Smooth muscle cell (in vitro differentiated cells): ENCODE data around the gene POMGNT1. TPM values are rescaled to one million over a fixed set of nuclear protein-coding genes. Genes with fewer than 3 reads are reported as not detected.

Experiments used
- DNase-seq: peaks from one replicate; lab custom pipeline; 2025; ENCODE audit not compliant: unreplicated experiment; lab: John Stamatoyannopoulos, UW
- H2AFZ ChIP-seq: fragments of 200-600 bp; sonication (generic); 2 replicates; pipeline ENCODE4 v1.6.0; 2016; ENCODE audit warnings: antibody characterized with exemption, low read depth, mild to moderate bottlenecking
- H3F3A ChIP-seq: fragments of 200-600 bp; sonication (generic); 2 replicates; pipeline ENCODE4 v1.6.0; 2017; ENCODE audit warnings: antibody characterized with exemption, low read depth
- H3K27ac ChIP-seq: fragments of 200-600 bp; sonication (generic); 2 replicates; pipeline ENCODE4 v1.5.1; 2016; ENCODE audit warnings: low read depth, mild to moderate bottlenecking
- H3K27me3 ChIP-seq: fragments of 200-600 bp; sonication (generic); 2 replicates; pipeline ENCODE4 v1.6.1; 2016; ENCODE audit warnings: low read depth, mild to moderate bottlenecking
- H3K36me3 ChIP-seq: fragments of 200-600 bp; sonication (generic); 2 replicates; pipeline ENCODE4 v1.5.1; 2016; ENCODE audit warnings: low read depth
- H3K4me1 ChIP-seq: fragments of 200-600 bp; sonication (generic); 2 replicates; pipeline ENCODE4 v1.5.1; 2016; ENCODE audit warnings: low read depth
- H3K4me2 ChIP-seq: fragments of 200-600 bp; sonication (generic); 2 replicates; pipeline ENCODE4 v1.6.0; 2016; ENCODE audit warnings: mild to moderate bottlenecking
- H3K4me3 ChIP-seq: fragments of 200-600 bp; sonication (generic); 2 replicates; pipeline ENCODE4 v1.5.1; 2016; ENCODE audit warnings: mild to moderate bottlenecking
- H3K79me2 ChIP-seq: fragments of 200-600 bp; sonication (generic); 2 replicates; pipeline ENCODE4 v1.6.0; 2016; ENCODE audit warnings: low read depth, mild to moderate bottlenecking
- H3K9ac ChIP-seq: fragments of 200-600 bp; sonication (generic); 2 replicates; pipeline ENCODE4 v1.6.0; 2016; ENCODE audit warnings: low read depth
- H3K9me3 ChIP-seq: fragments of 200-600 bp; sonication (generic); replicated peaks from 2 replicates; pipeline ENCODE4 v1.5.1; 2016; ENCODE audit warnings: low read depth
- H4K20me1 ChIP-seq: fragments of 200-600 bp; sonication (generic); 2 replicates; pipeline ENCODE4 v1.6.0; 2016; ENCODE audit warnings: low read depth
- WGBS: methylation state at CpG from one replicate; pipeline ENCODE4 v1.1.7; 2016; ENCODE audit warnings: low lambda C conversion rate; 5-methylcytosine and 5-hydroxymethylcytosine counted together
- polyA plus RNA-seq: library from polyadenylated mRNA; unstranded; fragments of >200 nt; fragmentation: Nextera tagmentation; extraction: Ambion mirVana; gene quantifications from 2 replicates; pipeline ENCODE4 v1.2.1, GENCODE V29; 2016
- total RNA-seq: library from RNA; depleted of rRNA; stranded (reverse); fragments of >200 nt; gene quantifications from 2 replicates; pipeline ENCODE4 v1.2.3, GENCODE V29; 2014
- TF ChIP-seq, protein P1 (sequence below): fragments of 200-600 bp; sonication (generic); IDR thresholded peaks from 2 replicates; pipeline ENCODE4 v1.5.1; 2017; ENCODE audit warnings: borderline replicate concordance, mild to moderate bottlenecking, antibody characterized with exemption; ENCODE audit not compliant: insufficient read depth, poor library complexity, severe bottlenecking

POMGNT1 gene
- total and polyA plus RNA-seq, 2 experiments from 2014 or later: 39.4 to 72.4 TPM

DNA sequence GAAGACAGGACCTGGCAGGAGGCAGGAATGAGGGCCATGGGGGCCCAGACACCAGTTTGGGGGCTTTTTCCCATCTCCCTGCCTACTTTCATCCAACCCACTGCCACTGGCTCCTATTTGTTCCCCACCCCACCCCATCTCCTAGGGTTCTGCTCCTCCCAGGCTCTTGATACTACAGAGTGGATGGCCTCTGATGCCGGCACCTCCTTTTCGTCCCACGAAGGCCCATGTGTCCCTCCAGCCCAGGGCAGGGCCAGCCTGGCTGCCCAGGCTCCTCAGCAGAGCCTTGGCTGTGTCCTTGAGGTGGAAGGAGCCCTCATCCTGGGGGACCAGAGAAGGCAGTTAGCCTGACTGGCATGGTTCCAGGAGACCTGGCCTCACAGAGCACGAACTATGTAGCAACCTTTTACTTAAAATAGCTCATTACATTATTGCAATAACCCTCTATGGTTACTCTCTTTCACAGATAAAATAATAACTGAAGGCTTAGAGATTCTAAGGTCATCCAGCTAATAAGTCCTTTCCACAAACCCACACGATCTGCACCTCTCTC lies 3.5 kb downstream of the POMGNT1 start:
- Histone ChIP-seq H3K4me1 (peaks cover 16% of the 10 kb centered on the region), H3F3A (peaks cover 4% of the 10 kb centered on the region), H3K4me3 (no peak overlapping the region), H3K27me3 (no peaks in the 10 kb centered on the region), H3K9me3 (no peaks in the 10 kb centered on the region), H3K79me2 (peaks cover 8% of the 10 kb centered on the region), H3K9ac (no peak overlapping the region), H3K4me2 (no peak overlapping the region), H3K27ac (no peak overlapping the region), H4K20me1 (no peaks in the 10 kb centered on the region), H2AFZ (no peak overlapping the region), H3K36me3 (no peaks in the 10 kb centered on the region)
- TF ChIP-seq, protein P1, sequence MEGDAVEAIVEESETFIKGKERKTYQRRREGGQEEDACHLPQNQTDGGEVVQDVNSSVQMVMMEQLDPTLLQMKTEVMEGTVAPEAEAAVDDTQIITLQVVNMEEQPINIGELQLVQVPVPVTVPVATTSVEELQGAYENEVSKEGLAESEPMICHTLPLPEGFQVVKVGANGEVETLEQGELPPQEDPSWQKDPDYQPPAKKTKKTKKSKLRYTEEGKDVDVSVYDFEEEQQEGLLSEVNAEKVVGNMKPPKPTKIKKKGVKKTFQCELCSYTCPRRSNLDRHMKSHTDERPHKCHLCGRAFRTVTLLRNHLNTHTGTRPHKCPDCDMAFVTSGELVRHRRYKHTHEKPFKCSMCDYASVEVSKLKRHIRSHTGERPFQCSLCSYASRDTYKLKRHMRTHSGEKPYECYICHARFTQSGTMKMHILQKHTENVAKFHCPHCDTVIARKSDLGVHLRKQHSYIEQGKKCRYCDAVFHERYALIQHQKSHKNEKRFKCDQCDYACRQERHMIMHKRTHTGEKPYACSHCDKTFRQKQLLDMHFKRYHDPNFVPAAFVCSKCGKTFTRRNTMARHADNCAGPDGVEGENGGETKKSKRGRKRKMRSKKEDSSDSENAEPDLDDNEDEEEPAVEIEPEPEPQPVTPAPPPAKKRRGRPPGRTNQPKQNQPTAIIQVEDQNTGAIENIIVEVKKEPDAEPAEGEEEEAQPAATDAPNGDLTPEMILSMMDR: no peak
- 96% methylated on average over 5 of the region's 5 CpGs for WGBS
- DNase-seq: no peak

DNA sequence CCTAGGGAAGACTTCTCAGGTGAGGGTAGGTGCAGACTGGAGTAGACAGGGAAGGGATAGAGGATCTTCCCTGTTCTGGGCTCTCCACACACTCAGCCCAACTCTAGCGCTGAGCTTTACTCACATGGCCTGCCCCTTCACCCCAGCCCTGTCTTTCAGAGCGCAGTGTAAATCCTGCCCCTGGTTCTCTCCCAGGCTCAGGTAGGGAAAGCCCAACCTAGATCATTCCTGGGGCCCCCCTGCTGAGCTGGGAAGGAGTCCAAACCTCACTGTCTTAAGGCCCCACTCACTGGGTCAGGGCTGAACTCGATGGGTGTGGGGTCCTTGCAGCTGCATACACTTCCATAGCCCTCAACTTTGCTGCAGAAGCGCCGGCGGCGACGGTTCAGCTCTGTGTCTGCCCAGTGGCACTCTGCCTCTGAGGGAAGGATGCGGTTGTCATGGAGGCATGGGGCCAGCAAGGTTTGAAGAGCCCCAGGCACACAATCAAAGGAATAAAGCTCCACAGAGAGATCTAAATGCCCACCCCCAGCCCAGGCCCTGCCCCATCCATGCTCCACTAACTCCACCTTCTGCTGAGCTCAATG lies 4.2 kb downstream of the POMGNT1 start:
- H3K9ac ChIP-seq: no peak overlapping the region
- peaks cover 13% of the 10 kb centered on the region for H3K4me1 ChIP-seq
- TF ChIP-seq, protein P1: no peak
- no peak overlapping the region for H3K27ac ChIP-seq
- H3K9me3 ChIP-seq: no peaks in the 10 kb centered on the region
- no peak for DNase-seq
- H3K4me3 ChIP-seq: no peak overlapping the region
- no peaks in the 10 kb centered on the region for H3K36me3 ChIP-seq
- no peak overlapping the region for H2AFZ ChIP-seq
- H3K4me2 ChIP-seq: no peak overlapping the region
- peaks cover 8% of the 10 kb centered on the region for H3K79me2 ChIP-seq
- WGBS: 90% methylated on average over 9 of the region's 9 CpGs
- no peaks in the 10 kb centered on the region for H3K27me3 ChIP-seq
- no peaks in the 10 kb centered on the region for H4K20me1 ChIP-seq
- no peaks in the 10 kb centered on the region for H3F3A ChIP-seq

DNA sequence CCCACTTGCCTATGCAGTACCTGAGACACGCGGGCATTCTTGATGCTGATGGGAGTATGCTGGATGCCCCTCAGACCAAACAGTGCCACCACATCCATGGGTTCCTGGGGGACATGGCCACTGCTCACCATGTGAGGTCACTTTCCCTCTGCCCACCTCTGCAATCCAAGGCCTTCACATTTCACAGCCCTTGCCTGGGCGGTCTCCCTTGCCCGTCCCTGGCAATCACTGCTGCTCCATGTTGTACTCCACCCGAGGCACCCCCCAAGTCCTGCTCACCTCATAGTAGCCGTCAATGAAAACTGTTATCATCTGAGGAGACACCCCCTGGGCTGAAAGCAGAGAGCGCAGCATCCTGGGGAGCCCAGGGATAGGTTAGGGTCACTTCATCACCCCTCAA lies 4.9 kb downstream of the POMGNT1 start:
- no peak for DNase-seq
- H3K27ac ChIP-seq: no peak overlapping the region
- peaks cover 8% of the 10 kb centered on the region for H3K79me2 ChIP-seq
- 98% methylated on average over 7 of the region's 7 CpGs for WGBS
- H3K9me3 ChIP-seq: no peaks in the 10 kb centered on the region
- H3K4me2 ChIP-seq: no peak overlapping the region
- peaks cover 7% of the 10 kb centered on the region for H3K4me1 ChIP-seq
- H3F3A ChIP-seq: no peaks in the 10 kb centered on the region
- H2AFZ ChIP-seq: no peak overlapping the region
- H4K20me1 ChIP-seq: no peaks in the 10 kb centered on the region
- no peaks in the 10 kb centered on the region for H3K27me3 ChIP-seq
- no peak overlapping the region for H3K4me3 ChIP-seq
- no peaks in the 10 kb centered on the region for H3K36me3 ChIP-seq
- TF ChIP-seq, protein P1: no peak
- no peak overlapping the region for H3K9ac ChIP-seq

DNA sequence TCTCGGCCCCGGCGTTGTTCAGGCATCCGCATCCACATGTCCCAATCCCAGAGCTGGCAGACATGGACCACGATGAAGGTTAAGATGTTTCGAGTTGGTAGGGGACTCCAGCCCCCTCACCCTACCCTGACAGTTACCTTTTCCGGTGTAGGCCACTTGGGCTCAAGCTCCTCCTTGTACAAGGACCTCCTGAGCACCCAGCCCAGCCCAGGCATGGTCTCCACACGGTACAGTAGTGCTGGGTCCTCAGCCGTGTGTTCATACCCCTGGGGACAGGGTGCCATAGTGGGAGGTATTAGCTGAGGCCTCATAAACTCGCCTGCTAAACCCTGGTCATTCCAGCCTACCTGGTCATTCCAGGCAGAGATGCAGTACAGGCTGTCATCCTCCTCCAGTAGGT lies 6.1 kb downstream of the POMGNT1 start:
- Histone ChIP-seq H3K4me1 (peaks cover under 1% of the 10 kb centered on the region), H3F3A (no peaks in the 10 kb centered on the region), H3K79me2 (peaks cover under 1% of the 10 kb centered on the region), H3K9me3 (no peaks in the 10 kb centered on the region), H3K27ac (no peak overlapping the region), H3K4me2 (no peak overlapping the region), H3K27me3 (no peaks in the 10 kb centered on the region), H3K9ac (no peak overlapping the region), H2AFZ (no peak overlapping the region), H4K20me1 (no peaks in the 10 kb centered on the region), H3K36me3 (no peaks in the 10 kb centered on the region), H3K4me3 (no peak overlapping the region)
- TF ChIP-seq, protein P1: no peak
- 98% methylated on average over 10 of the region's 10 CpGs for WGBS
- DNase-seq: no peak
